HL-60 (cell line): Measurements from ENCODE around the gene CYP3A4.

Source experiments
- DNase-seq, 2 experiments: peaks; one replicate each; pipeline ENCODE4 v3.0.0-alpha.2; 2010 to 2020; ENCODE audit warnings: low read depth in 1 of 2, low spot score in 1 of 2
- H3K27ac ChIP-seq: fragments of 250-450 bp; sonication (Bioruptor Pico); replicated peaks from 2 replicates; pipeline ENCODE4 v1.5.1; 2020; ENCODE audit warnings: mild to moderate bottlenecking, moderate library complexity
- H3K27me3 ChIP-seq: fragments of 250-450 bp; sonication (Bioruptor Pico); 2 replicates; pipeline ENCODE4 v1.5.1; 2021; ENCODE audit warnings: mild to moderate bottlenecking, moderate library complexity; ENCODE audit not compliant: insufficient read depth, poor library complexity, severe bottlenecking
- H3K4me3 ChIP-seq: replicated peaks from 2 replicates; pipeline ENCODE4 v1.5.1; 2011; ENCODE audit warnings: mild to moderate bottlenecking, control low read depth, low read length; ENCODE audit not compliant: insufficient read depth
- GABPA ChIP-seq: IDR thresholded peaks from 2 replicates; pipeline ENCODE4 v1.6.1; 2012; ENCODE audit warnings: low read depth
- POLR2AphosphoS5 ChIP-seq: IDR thresholded peaks from 2 replicates; pipeline ENCODE4 v1.6.1; 2012; ENCODE audit warnings: low read depth
- SPI1 ChIP-seq: IDR thresholded peaks from 2 replicates; pipeline ENCODE4 v1.6.1; 2012; ENCODE audit warnings: low read depth, mild to moderate bottlenecking, borderline replicate concordance
- TF ChIP-seq, protein P1 (sequence below): IDR thresholded peaks from one replicate; pipeline ENCODE4 v1.5.1; 2011; ENCODE audit warnings: low read length, control low read depth, inconsistent platforms; ENCODE audit not compliant: insufficient read depth
- TF ChIP-seq, protein P2 (sequence below): IDR thresholded peaks from 2 replicates; pipeline ENCODE4 v1.6.1; 2012; ENCODE audit warnings: low read depth; ENCODE audit not compliant: insufficient replicate concordance

Gene CYP3A4

GRCh38 chr7:99709260-99709659 lies 74.7 kb downstream of the CYP3A4 start:
- Histone ChIP-seq H3K27ac (no peak overlapping the region), H3K4me3 (no peak overlapping the region), H3K27me3 (no peaks in the 10 kb centered on the region)
- DNase-seq, result no peak
- no peak for TF ChIP-seq POLR2AphosphoS5
- TF ChIP-seq, protein P1, sequence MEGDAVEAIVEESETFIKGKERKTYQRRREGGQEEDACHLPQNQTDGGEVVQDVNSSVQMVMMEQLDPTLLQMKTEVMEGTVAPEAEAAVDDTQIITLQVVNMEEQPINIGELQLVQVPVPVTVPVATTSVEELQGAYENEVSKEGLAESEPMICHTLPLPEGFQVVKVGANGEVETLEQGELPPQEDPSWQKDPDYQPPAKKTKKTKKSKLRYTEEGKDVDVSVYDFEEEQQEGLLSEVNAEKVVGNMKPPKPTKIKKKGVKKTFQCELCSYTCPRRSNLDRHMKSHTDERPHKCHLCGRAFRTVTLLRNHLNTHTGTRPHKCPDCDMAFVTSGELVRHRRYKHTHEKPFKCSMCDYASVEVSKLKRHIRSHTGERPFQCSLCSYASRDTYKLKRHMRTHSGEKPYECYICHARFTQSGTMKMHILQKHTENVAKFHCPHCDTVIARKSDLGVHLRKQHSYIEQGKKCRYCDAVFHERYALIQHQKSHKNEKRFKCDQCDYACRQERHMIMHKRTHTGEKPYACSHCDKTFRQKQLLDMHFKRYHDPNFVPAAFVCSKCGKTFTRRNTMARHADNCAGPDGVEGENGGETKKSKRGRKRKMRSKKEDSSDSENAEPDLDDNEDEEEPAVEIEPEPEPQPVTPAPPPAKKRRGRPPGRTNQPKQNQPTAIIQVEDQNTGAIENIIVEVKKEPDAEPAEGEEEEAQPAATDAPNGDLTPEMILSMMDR, result no peak
- no peak for TF ChIP-seq GABPA
- TF ChIP-seq, protein P2, sequence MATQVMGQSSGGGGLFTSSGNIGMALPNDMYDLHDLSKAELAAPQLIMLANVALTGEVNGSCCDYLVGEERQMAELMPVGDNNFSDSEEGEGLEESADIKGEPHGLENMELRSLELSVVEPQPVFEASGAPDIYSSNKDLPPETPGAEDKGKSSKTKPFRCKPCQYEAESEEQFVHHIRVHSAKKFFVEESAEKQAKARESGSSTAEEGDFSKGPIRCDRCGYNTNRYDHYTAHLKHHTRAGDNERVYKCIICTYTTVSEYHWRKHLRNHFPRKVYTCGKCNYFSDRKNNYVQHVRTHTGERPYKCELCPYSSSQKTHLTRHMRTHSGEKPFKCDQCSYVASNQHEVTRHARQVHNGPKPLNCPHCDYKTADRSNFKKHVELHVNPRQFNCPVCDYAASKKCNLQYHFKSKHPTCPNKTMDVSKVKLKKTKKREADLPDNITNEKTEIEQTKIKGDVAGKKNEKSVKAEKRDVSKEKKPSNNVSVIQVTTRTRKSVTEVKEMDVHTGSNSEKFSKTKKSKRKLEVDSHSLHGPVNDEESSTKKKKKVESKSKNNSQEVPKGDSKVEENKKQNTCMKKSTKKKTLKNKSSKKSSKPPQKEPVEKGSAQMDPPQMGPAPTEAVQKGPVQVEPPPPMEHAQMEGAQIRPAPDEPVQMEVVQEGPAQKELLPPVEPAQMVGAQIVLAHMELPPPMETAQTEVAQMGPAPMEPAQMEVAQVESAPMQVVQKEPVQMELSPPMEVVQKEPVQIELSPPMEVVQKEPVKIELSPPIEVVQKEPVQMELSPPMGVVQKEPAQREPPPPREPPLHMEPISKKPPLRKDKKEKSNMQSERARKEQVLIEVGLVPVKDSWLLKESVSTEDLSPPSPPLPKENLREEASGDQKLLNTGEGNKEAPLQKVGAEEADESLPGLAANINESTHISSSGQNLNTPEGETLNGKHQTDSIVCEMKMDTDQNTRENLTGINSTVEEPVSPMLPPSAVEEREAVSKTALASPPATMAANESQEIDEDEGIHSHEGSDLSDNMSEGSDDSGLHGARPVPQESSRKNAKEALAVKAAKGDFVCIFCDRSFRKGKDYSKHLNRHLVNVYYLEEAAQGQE, result no peak
- no peak for TF ChIP-seq SPI1

DNA sequence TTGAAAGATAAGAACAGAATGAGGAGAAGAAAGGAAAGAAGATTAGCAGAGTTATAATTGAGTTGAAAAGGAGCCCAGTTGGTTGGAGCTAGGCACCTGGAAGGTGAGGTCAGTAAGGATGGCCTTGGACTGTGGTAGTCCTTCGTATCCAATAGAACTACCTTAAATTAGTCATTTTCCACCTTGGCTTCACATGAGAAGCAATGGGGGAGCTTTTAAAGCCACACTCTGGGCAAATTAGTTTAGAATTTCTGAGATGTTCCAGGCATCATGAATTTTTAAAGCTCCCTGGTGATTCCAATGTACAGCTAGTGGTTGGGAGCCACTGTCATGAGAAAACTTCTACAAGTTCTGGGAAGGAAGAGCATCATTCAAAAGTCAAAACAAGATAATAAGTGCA lies 76.9 kb downstream of the CYP3A4 start:
- no peak overlapping the region for H3K4me3 ChIP-seq
- no peaks in the 10 kb centered on the region for H3K27me3 ChIP-seq
- no peak for TF ChIP-seq SPI1
- no peak overlapping the region for H3K27ac ChIP-seq
- no peak for DNase-seq
